ENCODE results near the gene ZMYND8. TPM values are rescaled to one million over a fixed set of nuclear protein-coding genes. Genes with fewer than 3 reads are reported as not detected.
A peak's percentile ranks its signal among the peaks of the same experiment; 100 is the strongest.

ZMYND8 gene
- total and polyA plus RNA-seq, 10 of the 15 experiments (the other 5 are each of a cell fraction or from before 2014, with no cell fraction given): 12.9 to 54.8 (median 23.1) TPM

GRCh38 chr20:47222468-47223119, 133.9 kb downstream of the ZMYND8 start:
- H3K4me2 ChIP-seq (ENCODE audit: control insufficient read depth, insufficient read depth): no peak overlapping the region
- DNase-seq (ENCODE audit: low read depth, low spot score): no peak
- POLR2A ChIA-PET: no interaction called here
- H3K27ac ChIP-seq (ENCODE audit: control insufficient read depth, insufficient read depth): no peak overlapping the region
- intact Hi-C loops (cut with micrococcal nuclease; ENCODE audit: unreplicated experiment) (no loop called here), in situ Hi-C loops (cut with MboI) (no loop called here)
- H4K20me1 ChIP-seq (ENCODE audit: control insufficient read depth, insufficient read depth): no peaks in the 10 kb centered on the region
- H2AFZ ChIP-seq (ENCODE audit: control insufficient read depth, low read depth, low read length): no peak overlapping the region
- no peak overlapping the region for H3K9ac ChIP-seq (ENCODE audit: control insufficient read depth, insufficient read depth, low read length)
- no peak overlapping the region for H3K4me3 ChIP-seq
- CTCF ChIA-PET: interaction anchor here (0.7 to 3.8 kb wide), 5 partner anchors 11 to 161 kb away, joined by 3 to 38 read pairs (median 3); no protein-coding TSS in a partner anchor
- RAD21 ChIA-PET (ENCODE audit: unreplicated experiment): no interaction called here
- no peak for ATAC-seq
- BruUV-seq (replicated peaks): no TSS peak
- H3K9me3 ChIP-seq (replicated peaks; ENCODE audit: control insufficient read depth, insufficient read depth, low read length): no peaks in the 10 kb centered on the region
- peaks cover 32 to 39% of the 10 kb centered on the region in 2 experiments for H3K36me3 ChIP-seq (ENCODE audit: control insufficient read depth in 2 of 2, insufficient read depth in 2 of 2, low read length in 1 of 2)
- no peaks in the 10 kb centered on the region; the same call in 1 of the 2 replicates for H3K4me1 ChIP-seq (ENCODE audit: control insufficient read depth, insufficient read depth, low read length)
- WGBS (ENCODE audit: insufficient coverage, insufficient replicate concordance, low lambda C conversion rate, missing lambda C conversion rate): 83% methylated on average over 7 of the region's 12 CpGs
- TF ChIP-seq ETV6 (conservative IDR thresholded peaks at IDR 0.05 in 1 of 2, IDR thresholded peaks at IDR 0.05 in 1 of 2; ENCODE audit: borderline replicate concordance in 1 of 2, low read depth in 1 of 2) (peak in 1 of 2 experiments; percentile 80; a peak in 2 of 4 replicates), IKZF1 (conservative IDR thresholded peaks at IDR 0.05) (no peak), MTA2 (IDR thresholded peaks at IDR 0.05; ENCODE audit: low read depth) (no peak)
- SMC1A ChIA-PET (ENCODE audit: uncharacterized antibody, unreplicated experiment): no interaction called here
- no peaks in the 10 kb centered on the region for H3K79me2 ChIP-seq (ENCODE audit: control insufficient read depth, insufficient read depth, low read length)
- no peaks in the 10 kb centered on the region for H3K27me3 ChIP-seq (replicated peaks in 1 of 2; ENCODE audit: control insufficient read depth in 2 of 2, insufficient read depth in 2 of 2, low read length in 1 of 2)
- FAIRE-seq: no peak

GRCh38 chr20:47221036-47221625, 135.4 kb downstream of the ZMYND8 start:
- DNase-seq (ENCODE audit: low read depth, low spot score) (peak; percentile 24), ATAC-seq (no peak), FAIRE-seq (no peak)
- BruUV-seq (replicated peaks): no TSS peak
- Histone ChIP-seq H3K9me3 (replicated peaks; ENCODE audit: control insufficient read depth, insufficient read depth, low read length) (no peaks in the 10 kb centered on the region), H3K36me3 (ENCODE audit: control insufficient read depth in 2 of 2, insufficient read depth in 2 of 2, low read length in 1 of 2) (peaks cover 27 to 40% of the 10 kb centered on the region in 2 experiments), H3K27ac (ENCODE audit: control insufficient read depth, insufficient read depth) (no peak overlapping the region), H2AFZ (ENCODE audit: control insufficient read depth, low read depth, low read length) (no peak overlapping the region), H4K20me1 (ENCODE audit: control insufficient read depth, insufficient read depth) (no peaks in the 10 kb centered on the region), H3K27me3 (replicated peaks in 1 of 2; ENCODE audit: control insufficient read depth in 2 of 2, insufficient read depth in 2 of 2, low read length in 1 of 2) (no peaks in the 10 kb centered on the region), H3K9ac (ENCODE audit: control insufficient read depth, insufficient read depth, low read length) (no peak overlapping the region), H3K79me2 (ENCODE audit: control insufficient read depth, insufficient read depth, low read length) (no peaks in the 10 kb centered on the region), H3K4me1 (ENCODE audit: control insufficient read depth, insufficient read depth, low read length) (no peaks in the 10 kb centered on the region; the same call in 1 of the 2 replicates), H3K4me3 (no peak overlapping the region), H3K4me2 (ENCODE audit: control insufficient read depth, insufficient read depth) (no peak overlapping the region)
- TF ChIP-seq NFXL1 (IDR thresholded peaks at IDR 0.05; ENCODE audit: borderline replicate concordance) (peak; percentile 6; the same call in 1 of the 2 replicates), REST (IDR thresholded peaks at IDR 0.05; ENCODE audit: low read depth, low read length) (peak; percentile 69), BCLAF1 (IDR thresholded peaks at IDR 0.05) (no peak)
- ChIA-PET RAD21 (ENCODE audit: unreplicated experiment) (interaction anchor here (1.9 kb wide), 1 partner anchor 165 kb away, joined by 4 read pairs; no protein-coding TSS in a partner anchor), CTCF (interaction anchor here (0.8 to 3.8 kb wide), 9 partner anchors 11 to 400 kb away, joined by 3 to 38 read pairs (median 3); no protein-coding TSS in a partner anchor), POLR2A (no interaction called here), SMC1A (ENCODE audit: uncharacterized antibody, unreplicated experiment) (interaction anchor here (1.1 to 1.9 kb wide), 2 partner anchors 52 to 163 kb away, joined by 3 to 10 read pairs; no protein-coding TSS in a partner anchor)
- in situ Hi-C loops (cut with MboI) (no loop called here), intact Hi-C loops (cut with micrococcal nuclease; ENCODE audit: unreplicated experiment) (no loop called here)
- WGBS (ENCODE audit: insufficient coverage, insufficient replicate concordance, low lambda C conversion rate, missing lambda C conversion rate): 48% methylated on average over 16 of the region's 16 CpGs

Data from GM12878 (cell line).